HCT116 (cell line): ENCODE results near the gene PNMT. TPM values are rescaled to one million over a fixed set of nuclear protein-coding genes. Genes with fewer than 3 reads are reported as not detected.

Source experiments
- ATAC-seq: fragments of 200-7000 bp; cut with Tn5 transposase; 2 replicates; pipeline ENCODE4 v1.9.1; 2020; ENCODE audit warnings: mild to moderate bottlenecking, moderate library complexity
- BruUV-seq: library from RNA; stranded (reverse); fragments of 400-500 nt; replicated peaks from 2 replicates; lab custom pipeline; 2021; lab: Mats Ljungman, UMichigan
- CTCF ChIA-PET: fragments of 300-600 bp; sonication (Branson Sonifier 250); formaldehyde crosslinking; loops from one replicate; lab custom pipeline; 2021; ENCODE audit warnings: antibody characterized with exemption; lab: Charles Lee
- POLR2A ChIA-PET: fragments of 300-600, 350-600 bp; sonication (Branson Sonifier 250); formaldehyde crosslinking; loops from one replicate; lab custom pipeline; 2021; ENCODE audit warnings: antibody characterized with exemption; lab: Charles Lee
- RAD21 ChIA-PET, 2 experiments: fragments of 300-600 bp; sonication (Branson Sonifier 250); formaldehyde crosslinking; loops; one replicate each; lab custom pipeline; 2023; ENCODE audit warnings: low total read pairs in 2 of 2; ENCODE audit not compliant: uncharacterized antibody in 2 of 2, unreplicated experiment in 2 of 2, low non-redundant PET in 1 of 2; lab: Charles Lee
- DNase-seq: peaks from one replicate; pipeline ENCODE4 v3.0.0-alpha.2; 2010; ENCODE audit warnings: low read depth, low spot score
- H2AFZ ChIP-seq: fragments of 200-600 bp; shearing (Covaris generic), sonication (generic); 2 replicates; pipeline ENCODE4 v1.6.1; 2017; ENCODE audit warnings: low read depth, mixed run types, mixed read lengths, antibody characterized with exemption, low read length; ENCODE audit not compliant: poor library complexity, severe bottlenecking
- H3K27ac ChIP-seq: 2 replicates; pipeline ENCODE4 v1.5.1; 2012; ENCODE audit warnings: low read depth, low read length
- H3K27me3 ChIP-seq: fragments of 200-600 bp; sonication (generic); 2 replicates; pipeline ENCODE4 v1.6.1; 2016; ENCODE audit warnings: mixed run types, low read length, mixed read lengths; ENCODE audit not compliant: insufficient read depth
- H3K36me3 ChIP-seq, 2 experiments: fragments of 200-500 bp in 1 of 2; fragments of 200-600 bp in 1 of 2; sonication (Bioruptor generic) in 1 of 2; sonication (generic) in 1 of 2; 2 replicates each; pipeline versions ENCODE4 v1.5.1 to v1.6.1; 2014 to 2016; ENCODE audit warnings: low read length in 2 of 2, inconsistent platforms in 1 of 2, mixed read lengths in 1 of 2, mixed run types in 1 of 2; ENCODE audit not compliant: insufficient read depth in 2 of 2, control insufficient read depth in 1 of 2
- H3K4me1 ChIP-seq, 2 experiments: fragments of 200-600 bp in 1 of 2; sonication (generic) in 1 of 2; 2 replicates each; pipeline versions ENCODE4 v1.5.1 to v1.6.1; 2012 to 2017; ENCODE audit warnings: low read length in 2 of 2, inconsistent platforms in 1 of 2, mild to moderate bottlenecking in 1 of 2, mixed read lengths in 1 of 2, mixed run types in 1 of 2, moderate library complexity in 1 of 2; ENCODE audit not compliant: insufficient read depth in 2 of 2, control insufficient read depth in 1 of 2
- H3K4me2 ChIP-seq: fragments of 200-600 bp; sonication (generic); 2 replicates; pipeline ENCODE4 v1.6.1; 2017; ENCODE audit warnings: mixed run types, low read length, mixed read lengths
- H3K4me3 ChIP-seq, 2 experiments: fragments of 200-600 bp in 1 of 2; sonication (generic) in 1 of 2; replicated peaks in 1 of 2; 2 replicates each; pipeline ENCODE4 v1.5.1; 2011 to 2016; ENCODE audit warnings: low read length in 2 of 2, control low read depth in 1 of 2, low read depth in 1 of 2, mild to moderate bottlenecking in 1 of 2, mixed read lengths in 1 of 2, mixed run types in 1 of 2
- H3K79me2 ChIP-seq: fragments of 200-600 bp; sonication (generic); 2 replicates; pipeline ENCODE4 v1.6.1; 2017; ENCODE audit warnings: mild to moderate bottlenecking, mixed run types, low read length, moderate library complexity, mixed read lengths; ENCODE audit not compliant: insufficient read depth
- H3K9ac ChIP-seq: fragments of 200-600 bp; sonication (generic); 2 replicates; pipeline ENCODE4 v1.6.1; 2016; ENCODE audit warnings: low read length, mixed read lengths
- H3K9me2 ChIP-seq: fragments of 200-600 bp; sonication (generic), shearing (Covaris generic); 2 replicates; pipeline ENCODE4 v1.6.1; 2017; ENCODE audit warnings: mixed run types, mild to moderate bottlenecking, moderate library complexity; ENCODE audit not compliant: insufficient read depth
- H3K9me3 ChIP-seq, 2 experiments: fragments of 200-500 bp in 1 of 2; fragments of 200-600 bp in 1 of 2; sonication (Bioruptor generic) in 1 of 2; sonication (generic) in 1 of 2; 2 replicates each; pipeline ENCODE4 v1.6.1; 2014 to 2017; ENCODE audit warnings: low read length in 2 of 2, mixed read lengths in 2 of 2, inconsistent platforms in 1 of 2, low read depth in 1 of 2, mild to moderate bottlenecking in 1 of 2, mixed run types in 1 of 2, moderate library complexity in 1 of 2; ENCODE audit not compliant: control insufficient read depth in 1 of 2, insufficient read depth in 1 of 2
- H4K20me1 ChIP-seq: fragments of 200-600 bp; sonication (generic), shearing (Covaris generic); 2 replicates; pipeline ENCODE4 v1.6.1; 2017; ENCODE audit warnings: mixed run types, mild to moderate bottlenecking, moderate library complexity; ENCODE audit not compliant: insufficient read depth
- CTCF ChIP-seq, 3 experiments: fragments of 200-600 bp in 1 of 3; sonication (generic) in 1 of 3; IDR thresholded peaks in 2 of 3; conservative IDR thresholded peaks in 1 of 3; 2 replicates each; pipeline ENCODE4 v1.5.1; 2012 to 2017; ENCODE audit warnings: low read depth in 2 of 3, low read length in 2 of 3, antibody characterized with exemption in 1 of 3, borderline replicate concordance in 1 of 3, control low read depth in 1 of 3, mild to moderate bottlenecking in 1 of 3, mixed read lengths in 1 of 3, mixed run types in 1 of 3, moderate library complexity in 1 of 3; ENCODE audit not compliant: insufficient read depth in 1 of 3
- ELF1 ChIP-seq: IDR thresholded peaks from 2 replicates; pipeline ENCODE4 v1.6.1; 2012; ENCODE audit warnings: low read depth, borderline replicate concordance
- POLR2A ChIP-seq: IDR thresholded peaks from 2 replicates; pipeline ENCODE4 v1.7.0; 2011; ENCODE audit warnings: borderline replicate concordance; ENCODE audit not compliant: insufficient read depth, insufficient read length; ENCODE audit errors: extremely low read depth
- intact Hi-C: fragments of 100-400 bp; cut with micrococcal nuclease; formaldehyde crosslinking; loops from 2 replicates; pipeline ENCODE4 v1.10.0; 2022
- total RNA-seq: library from RNA; stranded (reverse); gene quantifications from one replicate; pipeline ENCODE4 v1.2.1, GENCODE V29; 2021; ENCODE audit not compliant: unreplicated experiment

PNMT gene
- total RNA-seq, 1 experiment from 2014 or later = not detected

GRCh38 chr17:39719563-39720355 is 51.5 kb downstream of the PNMT start:
- ChIA-PET POLR2A (interaction anchor here (1.3 kb wide), 1 partner anchor 20 kb away, joined by 6 read pairs; the partner anchor contains the start of gene ERBB2), RAD21 (no interaction called here), CTCF (interaction anchor here (0.7 to 2.2 kb wide), 4 partner anchors 10 to 98 kb away, joined by 3 to 27 read pairs (median 6); partner anchors contain the start of genes ERBB2 and MIEN1)
- Histone ChIP-seq H4K20me1 (no peaks in the 10 kb centered on the region), H3K79me2 (no peaks in the 10 kb centered on the region), H3K9ac (no peak overlapping the region), H2AFZ (no peak overlapping the region), H3K27me3 (no peaks in the 10 kb centered on the region), H3K4me3 (no peak overlapping the region), H3K9me3 (no peaks in the 10 kb centered on the region), H3K9me2 (no peaks in the 10 kb centered on the region), H3K4me2 (no peak overlapping the region), H3K36me3 (peaks cover 2 to 13% of the 10 kb centered on the region in 2 experiments; a peak in 2 of 4 replicates), H3K27ac (no peak overlapping the region)
- no peak for ATAC-seq
- intact Hi-C loops = no loop called here
- no TSS peak for BruUV-seq
- TF ChIP-seq ELF1 (no peak), POLR2A (no peak), CTCF (IDR thresholded peaks at IDR 0.05 in 2 of 3, conservative IDR thresholded peaks at IDR 0.05 in 1 of 3; ENCODE audit: borderline replicate concordance in 1 of 3, insufficient read depth in 1 of 3, low read depth in 2 of 3, low read length in 2 of 3) (no peak)
- TF ChIP-seq, all 23 proteins: peak for 0
- H3K4me1 ChIP-seq = peaks cover 3 to 9% of the 10 kb centered on the region in 2 experiments; a peak in 2 of 4 replicates
- DNase-seq = no peak

Other genes starting within 250 kb of the PNMT start
- gene MED1, start 217.2 kb upstream of the PNMT start, total RNA-seq = 55.7 TPM
- 51.2 TPM for gene CDK12, start 207.0 kb upstream of the PNMT start, total RNA-seq
- gene NEUROD2, start 60.5 kb upstream of the PNMT start, total RNA-seq = not detected
- 0.49 TPM for gene PPP1R1B, start 41.5 kb upstream of the PNMT start, total RNA-seq
- gene STARD3, start 31.3 kb upstream of the PNMT start, total RNA-seq = 73.9 TPM
- gene TCAP, start 3.1 kb upstream of the PNMT start, total RNA-seq = 1.5 TPM
- gene PGAP3, start 19.6 kb downstream of the PNMT start, total RNA-seq = 15.2 TPM
- gene ERBB2, start 31.6 kb downstream of the PNMT start, total RNA-seq = 75.8 TPM
- 73.9 TPM for gene MIEN1, start 62.1 kb downstream of the PNMT start, total RNA-seq
- 51.9 TPM for gene GRB7, start 69.5 kb downstream of the PNMT start, total RNA-seq
- gene IKZF3, start 195.9 kb downstream of the PNMT start, total RNA-seq = 0.30 TPM
- not detected for gene ZPBP2, start 199.7 kb downstream of the PNMT start, total RNA-seq